Right ventricle myocardium inferior (tissue), 1 donor: ENCODE measurements around the gene GTF3C5. TPM values are rescaled to one million over a fixed set of nuclear protein-coding genes. Genes with fewer than 3 reads are reported as not detected.

Experiments used
- ATAC-seq: fragments of 200-7000 bp; cut with Tn5 transposase; one replicate; pipeline ENCODE4 v1.9.1; 2020; ENCODE audit warnings: mild to moderate bottlenecking, moderate library complexity
- DNase-seq: peaks from one replicate; pipeline ENCODE4 v3.0.0; 2021; ENCODE audit errors: missing footprints
- intact Hi-C: fragments of 100-400 bp; cut with DNase I; formaldehyde crosslinking; loops from one replicate; pipeline ENCODE4 v1.11.0; 2022
- total RNA-seq: library from RNA; stranded (reverse); fragmentation: NEBNext Ultra II Directional; extraction: Animal tissue kit (Norgen Biotek cat#: 25700); gene quantifications from one replicate; pipeline ENCODE4 v1.2.1, GENCODE V29; 2021
- donor health status: DM: no; HTN: yes; CAD: no; lungs with severe emphysema.

The GTF3C5 gene
- total RNA-seq, 1 donor from 2014 or later = 58.0 TPM

- DNase-seq = no peak
- intact Hi-C loops = no loop called here
- no peak for ATAC-seq
Observed at GRCh38 chr9:133098871-133099270, 68.1 kb downstream of the GTF3C5 start.

GRCh38 chr9:133099726-133100505, 69.1 kb downstream of the GTF3C5 start:
- peak; percentile 25 for DNase-seq
- no peak for ATAC-seq
- intact Hi-C loops = loop anchor here (5.0 kb wide), 1 partner anchor 63 kb away; no protein-coding TSS in a partner anchor

- no peak for ATAC-seq
- DNase-seq = no peak
- intact Hi-C loops = loop anchor here (5.0 kb wide), 1 partner anchor 63 kb away; no protein-coding TSS in a partner anchor
Observed at GRCh38 chr9:133100506-133101355, 69.9 kb downstream of the GTF3C5 start.

GRCh38 chr9:133101356-133102189, 70.8 kb downstream of the GTF3C5 start:
- intact Hi-C loops = loop anchor here (5.0 kb wide), 1 partner anchor 64 kb away; no protein-coding TSS in a partner anchor
- no peak for ATAC-seq
- DNase-seq = peak; percentile 61

- DNase-seq = peak; percentile 22
- intact Hi-C loops = loop anchor here (1.0 to 5.0 kb wide), 2 partner anchors 42 to 65 kb away; no protein-coding TSS in a partner anchor
Observed at GRCh38 chr9:133102190-133103021, 71.6 kb downstream of the GTF3C5 start.

GRCh38 chr9:133103183-133103986, 72.6 kb downstream of the GTF3C5 start:
- peak; percentile 87 for DNase-seq
- peak; percentile 58 for ATAC-seq
- intact Hi-C loops = loop anchor here (1.0 to 5.0 kb wide), 2 partner anchors 41 to 66 kb away; no protein-coding TSS in a partner anchor

More at GRCh38 chr9:133102190-133103021, 71.6 kb downstream of the GTF3C5 start:
- no peak for ATAC-seq

- DNase-seq = peak; percentile 46
- intact Hi-C loops = loop anchor here (1.0 to 5.0 kb wide), 2 partner anchors 40 to 67 kb away; no protein-coding TSS in a partner anchor
- ATAC-seq = no peak
Observed at GRCh38 chr9:133103987-133104505, 73.2 kb downstream of the GTF3C5 start.

- ATAC-seq (no peak), DNase-seq (peak; percentile 39)
- intact Hi-C loops = loop anchor here (5.0 kb wide), 1 partner anchor 68 kb away; no protein-coding TSS in a partner anchor
Observed at GRCh38 chr9:133104718-133105460, 74.1 kb downstream of the GTF3C5 start.

- intact Hi-C loops = no loop called here
- ATAC-seq (no peak), DNase-seq (peak; percentile 63)
Observed at GRCh38 chr9:133105461-133105770, 74.6 kb downstream of the GTF3C5 start.

GRCh38 chr9:133106511-133107244, 75.9 kb downstream of the GTF3C5 start:
- DNase-seq = peak; percentile 20
- intact Hi-C loops = no loop called here

GRCh38 chr9:133107245-133107722, 76.5 kb downstream of the GTF3C5 start:
- ATAC-seq (no peak), DNase-seq (peak; percentile 33)
- intact Hi-C loops = no loop called here

More at GRCh38 chr9:133106511-133107244, 75.9 kb downstream of the GTF3C5 start:
- ATAC-seq = no peak
